NOMO-1 treated with dmso at 0.1 percent for 144 hours (cell line): ENCODE results near the gene ALOXE3.
"Not testable (repeated sequence)": the region's sequence is repeated elsewhere in the genome, so short reads cannot be mapped to it uniquely, and the experiment has no call there.

ENCODE experiments used
- DNase-seq: peaks from one replicate; lab custom pipeline; 2025; ENCODE audit not compliant: unreplicated experiment; lab: John Stamatoyannopoulos, UW

ALOXE3 gene

GRCh38 chr17:8100763-8101162 lies 17.6 kb downstream of the ALOXE3 start:
- DNase-seq, result no peak

GRCh38 chr17:8100111-8100510 lies 18.2 kb downstream of the ALOXE3 start:
- no peak for DNase-seq

GRCh38 chr17:8096541-8096940 lies 21.8 kb downstream of the ALOXE3 start:
- DNase-seq, result no peak

DNA sequence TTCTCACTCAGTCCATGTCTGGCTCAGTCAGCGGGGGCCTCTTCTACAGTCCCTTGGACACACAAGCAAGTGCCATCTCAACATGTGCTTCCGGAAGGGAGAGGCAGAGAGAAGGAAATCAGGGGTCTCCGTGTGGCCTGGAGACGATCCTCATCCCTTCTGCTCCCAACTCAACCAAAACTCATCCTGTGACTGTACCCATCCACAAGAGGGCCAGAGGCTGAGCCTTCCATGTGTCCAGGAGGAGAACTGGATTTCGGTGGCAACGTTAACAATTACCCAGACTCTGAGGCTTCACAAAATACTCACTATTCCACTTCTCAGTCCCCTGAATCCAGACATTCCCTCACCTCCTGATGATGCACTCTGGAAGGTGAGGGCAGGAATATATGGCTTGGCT lies 23.0 kb downstream of the ALOXE3 start:
- DNase-seq, result no peak

GRCh38 chr17:8091033-8091687 lies 27.2 kb downstream of the ALOXE3 start:
- no peak for DNase-seq

- DNase-seq, result no peak
Measured at GRCh38 chr17:8089728-8090127, 28.6 kb downstream of the ALOXE3 start.

- DNase-seq, result no peak
Measured at GRCh38 chr17:8087952-8088230, 30.4 kb downstream of the ALOXE3 start.

- DNase-seq, result no peak
Measured at GRCh38 chr17:8087075-8087951, 31.0 kb downstream of the ALOXE3 start, which contains the start of gene ALOX12B. Gene ALOX12B, minus strand, starts transcription at chr17:8087716. Its CDS starts 274 bp downstream, at chr17:8087442.

DNA sequence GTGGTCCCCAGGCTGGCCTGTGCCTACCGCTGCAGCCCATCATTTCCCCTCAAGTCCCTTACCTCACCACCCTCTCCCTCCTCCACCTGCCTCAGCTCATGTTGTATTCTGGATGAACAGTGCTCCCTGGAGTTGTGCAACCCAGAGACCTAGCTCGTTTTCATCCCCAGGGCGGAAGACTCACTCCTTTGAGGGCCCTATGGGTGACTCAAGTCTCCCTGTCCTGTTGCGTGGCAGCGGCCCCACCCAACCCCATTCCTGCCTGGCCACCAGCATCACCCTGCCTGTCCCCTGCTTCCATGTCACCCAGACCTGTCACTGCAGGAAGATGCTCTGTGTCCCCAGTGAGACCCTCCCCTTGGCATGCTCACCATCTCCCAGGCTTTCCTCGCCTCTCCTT lies 34.1 kb downstream of the ALOXE3 start:
- DNase-seq, result no peak

DNA sequence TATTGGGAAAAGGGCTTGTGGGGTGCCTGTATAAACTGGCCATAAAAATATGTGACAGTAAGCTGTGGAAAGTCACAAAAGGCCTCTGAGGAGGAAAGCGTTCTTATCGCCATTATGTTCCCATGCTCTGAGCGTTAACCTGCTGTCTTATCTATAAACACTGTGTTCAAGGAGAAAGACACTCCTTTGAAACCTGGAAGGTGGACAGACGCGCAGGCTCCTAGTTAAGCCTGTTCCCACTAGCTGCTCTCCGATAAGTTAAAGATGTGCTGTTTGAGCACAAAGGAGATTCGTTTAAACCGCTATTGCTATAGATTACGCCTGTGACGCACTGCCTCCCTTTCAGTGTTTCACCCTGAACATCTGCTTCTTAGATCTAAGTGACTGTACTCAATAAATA lies 36.0 kb downstream of the ALOXE3 start:
- no peak for DNase-seq

- DNase-seq, result no peak
Measured at GRCh38 chr17:8081876-8082275, 36.4 kb downstream of the ALOXE3 start.

DNA sequence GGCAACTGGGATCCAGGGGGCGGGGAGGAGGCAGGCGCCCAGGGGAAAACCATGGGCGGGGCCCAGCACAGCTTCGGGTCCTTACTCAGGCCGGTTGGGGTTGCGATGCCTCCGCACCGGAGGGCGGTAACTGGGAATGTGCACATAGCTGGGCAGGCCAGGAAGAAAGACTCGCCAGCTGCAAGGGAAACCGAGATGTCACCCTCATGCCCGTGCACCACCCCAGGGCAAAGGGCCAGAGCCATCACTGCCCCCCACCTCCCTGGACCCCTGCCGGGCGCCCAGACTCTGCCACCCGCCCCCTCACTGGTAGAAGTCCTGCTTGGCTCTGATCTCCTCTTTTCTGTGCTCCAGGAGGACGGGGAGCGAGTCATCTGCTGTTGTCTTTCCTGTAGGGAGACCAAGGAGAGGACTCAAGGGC lies 37.5 kb downstream of the ALOXE3 start:
- DNase-seq, result no peak

- no peak for DNase-seq
Measured at GRCh38 chr17:8080208-8080798, 38.0 kb downstream of the ALOXE3 start.

- peak; percentile 57 for DNase-seq
Measured at GRCh38 chr17:8079291-8080207, 38.8 kb downstream of the ALOXE3 start.

DNA sequence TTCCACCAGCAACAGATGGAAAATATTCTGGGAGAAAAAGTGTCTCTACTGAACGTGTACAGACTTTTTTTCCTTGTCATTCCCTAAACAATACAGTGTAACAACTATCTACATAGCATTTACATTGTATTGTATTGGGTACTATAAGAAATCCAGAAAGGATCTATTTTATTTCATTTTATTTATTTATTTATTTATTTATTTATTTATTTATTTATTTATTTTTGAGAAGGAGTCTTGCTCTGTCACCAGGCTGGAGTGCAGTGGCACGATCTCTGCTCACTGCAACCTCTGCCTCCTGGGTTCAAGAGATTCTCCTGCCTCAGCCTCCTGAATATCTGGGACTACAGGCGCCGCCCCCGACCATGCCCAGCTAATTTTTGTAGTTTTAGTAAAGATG lies 40.4 kb downstream of the ALOXE3 start:
- DNase-seq, result not testable (repeated sequence)

GRCh38 chr17:8076502-8077266 lies 41.6 kb downstream of the ALOXE3 start:
- no peak for DNase-seq

GRCh38 chr17:8075574-8076342 lies 42.6 kb downstream of the ALOXE3 start:
- DNase-seq, result no peak

GRCh38 chr17:8075081-8075480 lies 43.2 kb downstream of the ALOXE3 start:
- no peak for DNase-seq

GRCh38 chr17:8074554-8074953 lies 43.8 kb downstream of the ALOXE3 start:
- DNase-seq, result no peak
